GM12878 (cell line): ENCODE data around the gene ZNF641.

Experiments
- CBX5 ChIP-seq: sonication (generic); IDR thresholded peaks from 2 replicates; pipeline ENCODE4 v1.6.1; 2016; ENCODE audit warnings: low read depth, moderate library complexity, mild to moderate bottlenecking, inconsistent platforms
- CEBPB ChIP-seq, 2 experiments: fragments of 150-350 bp in 1 of 2; IDR thresholded peaks; 2 replicates each; pipeline ENCODE4 v1.6.1; 2012 to 2014; ENCODE audit warnings: low read depth in 2 of 2, low read length in 2 of 2, borderline replicate concordance in 1 of 2, inconsistent platforms in 1 of 2
- CREB1 ChIP-seq: IDR thresholded peaks from 2 replicates; pipeline ENCODE4 v1.6.1; 2012; ENCODE audit warnings: low read depth, mild to moderate bottlenecking, inconsistent platforms
- EZH2 ChIP-seq: IDR thresholded peaks from 2 replicates; pipeline ENCODE4 v1.6.1; 2012; ENCODE audit warnings: low read depth, mild to moderate bottlenecking, control low read depth, inconsistent platforms, low read length, borderline replicate concordance; ENCODE audit not compliant: control insufficient read depth
- HDAC2 ChIP-seq: fragments of 200-600 bp; sonication (generic); IDR thresholded peaks from 2 replicates; pipeline ENCODE4 v1.6.1; 2017
- HDAC6 ChIP-seq: fragments of 200-600 bp; sonication (generic); IDR thresholded peaks from one replicate; pipeline ENCODE4 v1.8.0; 2017; ENCODE audit warnings: antibody characterized with exemption; ENCODE audit not compliant: unreplicated experiment
- NFIC ChIP-seq: IDR thresholded peaks from 2 replicates; pipeline ENCODE4 v1.6.1; 2012; ENCODE audit warnings: low read depth, mild to moderate bottlenecking, inconsistent platforms, low read length, moderate library complexity
- NFYB ChIP-seq: IDR thresholded peaks from 2 replicates; pipeline ENCODE4 v1.6.1; 2011; ENCODE audit warnings: low read depth, mild to moderate bottlenecking, low read length, improper control_type of control experiment, moderate library complexity; ENCODE audit not compliant: insufficient read depth
- NR2C2 ChIP-seq: IDR thresholded peaks from 2 replicates; pipeline ENCODE4 v1.6.1; 2011; ENCODE audit warnings: borderline replicate concordance, low read depth; ENCODE audit not compliant: control insufficient read depth, insufficient read length
- PAX5 ChIP-seq: IDR thresholded peaks from 2 replicates; pipeline ENCODE4 v1.6.1; 2011; ENCODE audit warnings: low read depth, low read length, borderline replicate concordance
- SP1 ChIP-seq: IDR thresholded peaks from one replicate; pipeline ENCODE4 v1.6.1; 2011; ENCODE audit warnings: low read depth, low read length
- TF ChIP-seq, protein P1 (sequence below), 3 experiments: IDR thresholded peaks in 2 of 3; conservative IDR thresholded peaks in 1 of 3; 2 replicates each; pipeline ENCODE4 v1.5.1; 2011; ENCODE audit warnings: low read depth in 3 of 3, low read length in 3 of 3, mild to moderate bottlenecking in 3 of 3, control low read depth in 2 of 3, moderate library complexity in 2 of 3, inconsistent platforms in 1 of 3, mixed read lengths in 1 of 3; ENCODE audit not compliant: control insufficient read depth in 2 of 3, insufficient read depth in 1 of 3; ENCODE audit errors: extremely low read depth in 1 of 3

DNA sequence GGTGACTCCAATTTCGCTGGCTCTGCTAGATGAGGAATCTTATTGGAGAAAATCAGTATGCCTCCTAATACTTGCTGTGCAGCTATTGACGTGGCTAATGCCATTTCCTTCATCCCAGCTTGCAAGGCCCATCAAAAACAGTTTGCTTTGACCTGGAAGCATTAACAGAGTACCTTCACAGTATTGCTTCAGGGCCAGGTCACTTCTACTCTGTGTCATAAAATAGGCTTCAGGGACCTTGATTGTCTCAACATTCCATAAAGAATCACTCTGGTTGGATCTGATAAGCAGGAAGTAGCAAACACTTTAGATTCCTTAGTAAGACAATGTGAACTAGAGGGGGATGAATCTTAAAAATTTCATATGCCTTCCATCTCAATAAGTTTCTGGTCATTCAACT, 26.9 kb upstream of the ZNF641 start:
- TF ChIP-seq, protein P1, sequence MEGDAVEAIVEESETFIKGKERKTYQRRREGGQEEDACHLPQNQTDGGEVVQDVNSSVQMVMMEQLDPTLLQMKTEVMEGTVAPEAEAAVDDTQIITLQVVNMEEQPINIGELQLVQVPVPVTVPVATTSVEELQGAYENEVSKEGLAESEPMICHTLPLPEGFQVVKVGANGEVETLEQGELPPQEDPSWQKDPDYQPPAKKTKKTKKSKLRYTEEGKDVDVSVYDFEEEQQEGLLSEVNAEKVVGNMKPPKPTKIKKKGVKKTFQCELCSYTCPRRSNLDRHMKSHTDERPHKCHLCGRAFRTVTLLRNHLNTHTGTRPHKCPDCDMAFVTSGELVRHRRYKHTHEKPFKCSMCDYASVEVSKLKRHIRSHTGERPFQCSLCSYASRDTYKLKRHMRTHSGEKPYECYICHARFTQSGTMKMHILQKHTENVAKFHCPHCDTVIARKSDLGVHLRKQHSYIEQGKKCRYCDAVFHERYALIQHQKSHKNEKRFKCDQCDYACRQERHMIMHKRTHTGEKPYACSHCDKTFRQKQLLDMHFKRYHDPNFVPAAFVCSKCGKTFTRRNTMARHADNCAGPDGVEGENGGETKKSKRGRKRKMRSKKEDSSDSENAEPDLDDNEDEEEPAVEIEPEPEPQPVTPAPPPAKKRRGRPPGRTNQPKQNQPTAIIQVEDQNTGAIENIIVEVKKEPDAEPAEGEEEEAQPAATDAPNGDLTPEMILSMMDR (IDR thresholded peaks at IDR 0.05 in 2 of 3, conservative IDR thresholded peaks at IDR 0.05 in 1 of 3; ENCODE audit: control insufficient read depth in 2 of 3, extremely low read depth in 1 of 3, insufficient read depth in 1 of 3, low read depth in 3 of 3, low read length in 3 of 3): no peak
- TF ChIP-seq EZH2 (no peak), NFIC (no peak), NFYB (no peak), CEBPB (IDR thresholded peaks at IDR 0.05; ENCODE audit: borderline replicate concordance in 1 of 2, low read depth in 2 of 2, low read length in 2 of 2) (no peak), HDAC2 (no peak), CREB1 (no peak), CBX5 (no peak), PAX5 (no peak), SP1 (no peak), HDAC6 (no peak), NR2C2 (no peak)
